ENCODE measurements around the gene KBTBD8.

Gene KBTBD8

DNA sequence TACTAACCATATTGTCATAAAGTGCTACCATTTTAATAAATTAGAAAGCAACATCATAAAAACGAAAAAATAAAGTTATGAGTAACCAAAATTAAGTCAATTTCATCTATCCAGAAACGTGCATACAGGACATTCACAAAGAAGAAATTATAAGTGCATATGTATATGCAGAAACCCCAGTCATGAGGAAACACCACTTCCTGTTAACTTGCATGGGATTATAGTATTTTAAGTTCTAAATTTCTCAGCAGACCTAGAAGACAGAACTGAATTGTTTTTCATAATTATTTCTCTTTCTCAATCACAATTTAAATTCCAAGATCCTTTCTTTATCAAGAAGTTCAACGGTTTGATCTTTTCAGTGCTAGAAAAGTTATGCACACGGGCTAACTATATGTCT is 1.4 kb upstream of the KBTBD8 start:
- DNase-seq (ENCODE audit: insufficient read length, low spot score) (no peak), FAIRE-seq (no peak)
- no peak for TF ChIP-seq POLR2A (IDR thresholded peaks at IDR 0.05; ENCODE audit: low read depth, low read length)
- no peak for TF ChIP-seq TAF1 (IDR thresholded peaks at IDR 0.05; ENCODE audit: low read depth, low read length)
- TF ChIP-seq PAX5 (IDR thresholded peaks at IDR 0.05; ENCODE audit: insufficient read depth, low read length, severe bottlenecking), result no peak
- no peak for TF ChIP-seq POU2F2 (IDR thresholded peaks at IDR 0.05; ENCODE audit: low read depth, low read length)
- no peak for TF ChIP-seq POLR2AphosphoS5 (IDR thresholded peaks at IDR 0.05; ENCODE audit: low read depth, low read length)
- no peak for TF ChIP-seq SPI1 (IDR thresholded peaks at IDR 0.05; ENCODE audit: low read depth, low read length)

- TF ChIP-seq TAF1 (IDR thresholded peaks at IDR 0.05; ENCODE audit: low read depth, low read length) (no peak), PAX5 (IDR thresholded peaks at IDR 0.05; ENCODE audit: insufficient read depth, low read length, severe bottlenecking) (no peak), POLR2AphosphoS5 (IDR thresholded peaks at IDR 0.05; ENCODE audit: low read depth, low read length) (no peak), POU2F2 (IDR thresholded peaks at IDR 0.05; ENCODE audit: low read depth, low read length) (no peak), SPI1 (IDR thresholded peaks at IDR 0.05; ENCODE audit: low read depth, low read length) (no peak), POLR2A (IDR thresholded peaks at IDR 0.05; ENCODE audit: low read depth, low read length) (no peak)
- DNase-seq (ENCODE audit: insufficient read length, low spot score), result no peak
- FAIRE-seq, result peak; percentile 98
Measured at GRCh38 chr3:66997560-66998112, 471 bp upstream of the KBTBD8 start.

DNA sequence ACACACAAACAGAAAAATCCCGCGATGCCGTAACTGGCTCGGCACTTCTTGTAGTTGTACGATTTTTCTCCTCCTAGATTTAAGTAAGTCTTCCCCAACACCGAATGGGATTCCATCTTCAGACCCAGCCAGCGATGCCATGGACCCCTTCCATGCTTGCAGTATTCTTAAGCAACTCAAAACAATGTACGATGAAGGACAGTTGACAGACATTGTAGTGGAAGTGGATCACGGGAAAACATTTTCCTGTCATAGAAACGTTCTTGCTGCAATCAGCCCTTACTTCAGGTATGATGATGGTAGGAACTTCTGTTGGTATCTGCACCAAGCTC is 763 bp downstream of the KBTBD8 start:
- TF ChIP-seq POLR2AphosphoS5 (IDR thresholded peaks at IDR 0.05; ENCODE audit: low read depth, low read length) (no peak), PAX5 (IDR thresholded peaks at IDR 0.05; ENCODE audit: insufficient read depth, low read length, severe bottlenecking) (no peak), SPI1 (IDR thresholded peaks at IDR 0.05; ENCODE audit: low read depth, low read length) (no peak), POU2F2 (IDR thresholded peaks at IDR 0.05; ENCODE audit: low read depth, low read length) (no peak), POLR2A (IDR thresholded peaks at IDR 0.05; ENCODE audit: low read depth, low read length) (no peak), TAF1 (IDR thresholded peaks at IDR 0.05; ENCODE audit: low read depth, low read length) (no peak)
- FAIRE-seq, result no peak

GRCh38 chr3:67000009-67000408 is 1.9 kb downstream of the KBTBD8 start:
- DNase-seq (ENCODE audit: insufficient read length, low spot score), result no peak
- TF ChIP-seq SPI1 (IDR thresholded peaks at IDR 0.05; ENCODE audit: low read depth, low read length) (peak; percentile 80), POLR2AphosphoS5 (IDR thresholded peaks at IDR 0.05; ENCODE audit: low read depth, low read length) (no peak), POU2F2 (IDR thresholded peaks at IDR 0.05; ENCODE audit: low read depth, low read length) (no peak), POLR2A (IDR thresholded peaks at IDR 0.05; ENCODE audit: low read depth, low read length) (no peak)
- FAIRE-seq, result peak; percentile 88

More for the DNA sequence above, 763 bp downstream of the KBTBD8 start:
- no peak for DNase-seq (ENCODE audit: insufficient read length, low spot score)

- DNase-seq (ENCODE audit: insufficient read length, low spot score) (no peak), FAIRE-seq (peak; percentile 9)
- TF ChIP-seq POU2F2 (IDR thresholded peaks at IDR 0.05; ENCODE audit: low read depth, low read length), result no peak
- peak; percentile 30; the same call in 1 of the 2 replicates for TF ChIP-seq SPI1 (IDR thresholded peaks at IDR 0.05; ENCODE audit: low read depth, low read length)
Measured at GRCh38 chr3:67001086-67001861, 3.2 kb downstream of the KBTBD8 start.

DNA sequence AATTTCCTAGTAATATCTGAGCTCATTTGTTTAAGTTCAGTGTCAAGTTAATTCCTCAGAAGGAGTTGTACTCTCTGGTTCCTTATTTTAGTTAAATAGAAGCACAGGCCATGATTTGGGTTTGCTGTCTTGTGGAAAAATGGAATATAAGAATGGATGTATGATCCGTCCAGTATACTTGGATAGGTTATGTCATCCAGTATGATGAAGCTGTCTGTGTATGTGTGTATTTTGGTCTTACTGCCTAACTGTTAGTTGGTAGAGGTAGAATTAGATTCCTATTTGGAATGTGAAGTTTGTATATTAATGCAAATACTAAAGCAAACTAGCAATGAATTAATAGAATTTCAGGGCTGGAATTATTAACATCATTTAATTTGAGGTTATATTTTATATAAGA is 7.9 kb downstream of the KBTBD8 start:
- TF ChIP-seq PAX5 (IDR thresholded peaks at IDR 0.05; ENCODE audit: insufficient read depth, low read length, severe bottlenecking), result no peak
- no peak for TF ChIP-seq POU2F2 (IDR thresholded peaks at IDR 0.05; ENCODE audit: low read depth, low read length)
- no peak for TF ChIP-seq SPI1 (IDR thresholded peaks at IDR 0.05; ENCODE audit: low read depth, low read length)
- no peak for TF ChIP-seq TAF1 (IDR thresholded peaks at IDR 0.05; ENCODE audit: low read depth, low read length)
- TF ChIP-seq POLR2A (IDR thresholded peaks at IDR 0.05; ENCODE audit: low read depth, low read length), result no peak
- no peak for TF ChIP-seq POLR2AphosphoS5 (IDR thresholded peaks at IDR 0.05; ENCODE audit: low read depth, low read length)
- FAIRE-seq (no peak), DNase-seq (ENCODE audit: insufficient read length, low spot score) (no peak)

- FAIRE-seq (no peak), DNase-seq (ENCODE audit: insufficient read length, low spot score) (no peak)
- TF ChIP-seq SPI1 (IDR thresholded peaks at IDR 0.05; ENCODE audit: low read depth, low read length) (no peak), PAX5 (IDR thresholded peaks at IDR 0.05; ENCODE audit: insufficient read depth, low read length, severe bottlenecking) (no peak), POLR2AphosphoS5 (IDR thresholded peaks at IDR 0.05; ENCODE audit: low read depth, low read length) (no peak), TAF1 (IDR thresholded peaks at IDR 0.05; ENCODE audit: low read depth, low read length) (no peak), POU2F2 (IDR thresholded peaks at IDR 0.05; ENCODE audit: low read depth, low read length) (no peak), POLR2A (IDR thresholded peaks at IDR 0.05; ENCODE audit: low read depth, low read length) (no peak)
Measured at GRCh38 chr3:67006460-67006859, 8.4 kb downstream of the KBTBD8 start.

DNA sequence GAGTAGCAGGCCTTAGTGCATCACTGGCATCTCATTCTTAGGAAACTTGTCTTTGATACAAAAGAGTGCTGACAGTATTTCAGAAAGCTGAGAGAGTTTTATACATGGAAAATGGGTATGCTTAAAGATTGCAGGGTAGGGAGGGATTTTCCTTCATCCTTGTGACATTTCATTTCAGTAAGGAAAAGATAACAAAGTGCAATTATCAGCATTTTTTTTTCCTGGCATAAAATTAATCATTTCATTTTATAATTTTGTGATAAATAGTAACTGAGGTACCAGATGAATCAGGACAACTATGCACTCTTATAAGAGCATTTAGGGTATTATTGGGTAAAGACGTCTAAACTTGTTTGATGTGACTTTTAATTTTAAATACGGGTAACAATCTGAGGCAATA is 10.3 kb downstream of the KBTBD8 start:
- FAIRE-seq, result no peak
- DNase-seq (ENCODE audit: insufficient read length, low spot score), result no peak
- TF ChIP-seq POLR2AphosphoS5 (IDR thresholded peaks at IDR 0.05; ENCODE audit: low read depth, low read length) (no peak), TAF1 (IDR thresholded peaks at IDR 0.05; ENCODE audit: low read depth, low read length) (no peak), POLR2A (IDR thresholded peaks at IDR 0.05; ENCODE audit: low read depth, low read length) (no peak), SPI1 (IDR thresholded peaks at IDR 0.05; ENCODE audit: low read depth, low read length) (no peak), PAX5 (IDR thresholded peaks at IDR 0.05; ENCODE audit: insufficient read depth, low read length, severe bottlenecking) (no peak), POU2F2 (IDR thresholded peaks at IDR 0.05; ENCODE audit: low read depth, low read length) (no peak)

GRCh38 chr3:67009716-67010115 is 11.6 kb downstream of the KBTBD8 start:
- TF ChIP-seq SPI1 (IDR thresholded peaks at IDR 0.05; ENCODE audit: low read depth, low read length) (no peak), TAF1 (IDR thresholded peaks at IDR 0.05; ENCODE audit: low read depth, low read length) (no peak), POLR2A (IDR thresholded peaks at IDR 0.05; ENCODE audit: low read depth, low read length) (no peak), PAX5 (IDR thresholded peaks at IDR 0.05; ENCODE audit: insufficient read depth, low read length, severe bottlenecking) (no peak), POLR2AphosphoS5 (IDR thresholded peaks at IDR 0.05; ENCODE audit: low read depth, low read length) (no peak), POU2F2 (IDR thresholded peaks at IDR 0.05; ENCODE audit: low read depth, low read length) (no peak)
- DNase-seq (ENCODE audit: insufficient read length, low spot score) (no peak), FAIRE-seq (no peak)
